ENCODE measurements around the gene ZBP1.

DNA sequence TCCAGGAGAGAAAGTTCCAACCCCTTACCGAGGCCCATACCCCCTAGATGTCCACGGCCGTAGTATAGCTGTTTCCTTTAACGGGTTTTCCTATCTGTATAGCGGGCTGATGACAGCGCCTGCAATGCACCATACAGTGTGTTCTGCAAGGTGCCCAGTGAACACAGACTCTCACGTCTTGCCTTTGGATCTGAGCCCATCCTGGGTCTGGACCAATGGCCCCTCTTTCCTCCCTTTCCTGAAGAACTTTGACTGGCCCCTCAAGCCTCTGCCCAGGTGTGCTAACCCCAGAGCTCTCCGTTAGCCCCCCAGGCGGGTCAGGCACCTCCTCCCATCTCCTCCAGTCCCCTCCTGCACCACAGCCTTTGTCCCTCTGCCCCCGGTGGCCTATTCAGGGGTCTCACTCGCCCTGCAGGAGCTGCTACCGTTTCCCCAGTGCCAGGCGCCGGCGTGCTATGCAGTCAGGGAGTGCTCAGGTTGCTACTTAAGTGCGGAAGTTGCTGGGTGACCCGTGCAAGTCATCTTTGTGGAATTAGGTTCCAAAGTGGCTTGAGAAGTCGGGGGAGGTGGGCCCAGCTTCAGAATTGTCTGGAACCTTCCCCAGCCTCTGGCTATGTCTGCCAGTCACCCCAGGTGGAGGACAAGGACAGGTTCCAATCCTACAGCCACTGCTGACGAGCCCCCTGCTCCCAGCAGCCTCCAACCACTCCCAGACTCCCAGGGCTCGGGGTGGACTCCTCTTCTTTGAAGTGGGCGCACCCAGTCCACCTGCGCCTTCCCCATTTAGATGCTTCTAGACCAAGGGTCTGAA, 35.0 kb upstream of the ZBP1 start:
- TF ChIP-seq, protein P1, sequence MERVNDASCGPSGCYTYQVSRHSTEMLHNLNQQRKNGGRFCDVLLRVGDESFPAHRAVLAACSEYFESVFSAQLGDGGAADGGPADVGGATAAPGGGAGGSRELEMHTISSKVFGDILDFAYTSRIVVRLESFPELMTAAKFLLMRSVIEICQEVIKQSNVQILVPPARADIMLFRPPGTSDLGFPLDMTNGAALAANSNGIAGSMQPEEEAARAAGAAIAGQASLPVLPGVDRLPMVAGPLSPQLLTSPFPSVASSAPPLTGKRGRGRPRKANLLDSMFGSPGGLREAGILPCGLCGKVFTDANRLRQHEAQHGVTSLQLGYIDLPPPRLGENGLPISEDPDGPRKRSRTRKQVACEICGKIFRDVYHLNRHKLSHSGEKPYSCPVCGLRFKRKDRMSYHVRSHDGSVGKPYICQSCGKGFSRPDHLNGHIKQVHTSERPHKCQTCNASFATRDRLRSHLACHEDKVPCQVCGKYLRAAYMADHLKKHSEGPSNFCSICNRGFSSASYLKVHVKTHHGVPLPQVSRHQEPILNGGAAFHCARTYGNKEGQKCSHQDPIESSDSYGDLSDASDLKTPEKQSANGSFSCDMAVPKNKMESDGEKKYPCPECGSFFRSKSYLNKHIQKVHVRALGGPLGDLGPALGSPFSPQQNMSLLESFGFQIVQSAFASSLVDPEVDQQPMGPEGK (CRISPR knock-in tag; IDR thresholded peaks at IDR 0.05; ENCODE audit: borderline replicate concordance), result no peak
- TF ChIP-seq, protein P2, sequence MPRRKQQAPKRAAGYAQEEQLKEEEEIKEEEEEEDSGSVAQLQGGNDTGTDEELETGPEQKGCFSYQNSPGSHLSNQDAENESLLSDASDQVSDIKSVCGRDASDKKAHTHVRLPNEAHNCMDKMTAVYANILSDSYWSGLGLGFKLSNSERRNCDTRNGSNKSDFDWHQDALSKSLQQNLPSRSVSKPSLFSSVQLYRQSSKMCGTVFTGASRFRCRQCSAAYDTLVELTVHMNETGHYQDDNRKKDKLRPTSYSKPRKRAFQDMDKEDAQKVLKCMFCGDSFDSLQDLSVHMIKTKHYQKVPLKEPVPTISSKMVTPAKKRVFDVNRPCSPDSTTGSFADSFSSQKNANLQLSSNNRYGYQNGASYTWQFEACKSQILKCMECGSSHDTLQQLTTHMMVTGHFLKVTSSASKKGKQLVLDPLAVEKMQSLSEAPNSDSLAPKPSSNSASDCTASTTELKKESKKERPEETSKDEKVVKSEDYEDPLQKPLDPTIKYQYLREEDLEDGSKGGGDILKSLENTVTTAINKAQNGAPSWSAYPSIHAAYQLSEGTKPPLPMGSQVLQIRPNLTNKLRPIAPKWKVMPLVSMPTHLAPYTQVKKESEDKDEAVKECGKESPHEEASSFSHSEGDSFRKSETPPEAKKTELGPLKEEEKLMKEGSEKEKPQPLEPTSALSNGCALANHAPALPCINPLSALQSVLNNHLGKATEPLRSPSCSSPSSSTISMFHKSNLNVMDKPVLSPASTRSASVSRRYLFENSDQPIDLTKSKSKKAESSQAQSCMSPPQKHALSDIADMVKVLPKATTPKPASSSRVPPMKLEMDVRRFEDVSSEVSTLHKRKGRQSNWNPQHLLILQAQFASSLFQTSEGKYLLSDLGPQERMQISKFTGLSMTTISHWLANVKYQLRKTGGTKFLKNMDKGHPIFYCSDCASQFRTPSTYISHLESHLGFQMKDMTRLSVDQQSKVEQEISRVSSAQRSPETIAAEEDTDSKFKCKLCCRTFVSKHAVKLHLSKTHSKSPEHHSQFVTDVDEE (CRISPR knock-in tag; IDR thresholded peaks at IDR 0.05), result no peak
- TF ChIP-seq GLIS3 (CRISPR knock-in tag; IDR thresholded peaks at IDR 0.05) (no peak), ARNTL (CRISPR knock-in tag; IDR thresholded peaks at IDR 0.05; ENCODE audit: borderline replicate concordance, low read depth) (no peak), ZC3H10 (CRISPR knock-in tag; IDR thresholded peaks at IDR 0.05) (no peak), ZNF565 (CRISPR knock-in tag; conservative IDR thresholded peaks at IDR 0.05; ENCODE audit: low read depth) (no peak), ZFP3 (CRISPR knock-in tag; IDR thresholded peaks at IDR 0.05) (no peak), ZFP30 (CRISPR knock-in tag; IDR thresholded peaks at IDR 0.05) (no peak), SNAI2 (CRISPR knock-in tag; IDR thresholded peaks at IDR 0.05) (no peak), CSDC2 (CRISPR knock-in tag; IDR thresholded peaks at IDR 0.05) (no peak)
- TF ChIP-seq, protein P3, sequence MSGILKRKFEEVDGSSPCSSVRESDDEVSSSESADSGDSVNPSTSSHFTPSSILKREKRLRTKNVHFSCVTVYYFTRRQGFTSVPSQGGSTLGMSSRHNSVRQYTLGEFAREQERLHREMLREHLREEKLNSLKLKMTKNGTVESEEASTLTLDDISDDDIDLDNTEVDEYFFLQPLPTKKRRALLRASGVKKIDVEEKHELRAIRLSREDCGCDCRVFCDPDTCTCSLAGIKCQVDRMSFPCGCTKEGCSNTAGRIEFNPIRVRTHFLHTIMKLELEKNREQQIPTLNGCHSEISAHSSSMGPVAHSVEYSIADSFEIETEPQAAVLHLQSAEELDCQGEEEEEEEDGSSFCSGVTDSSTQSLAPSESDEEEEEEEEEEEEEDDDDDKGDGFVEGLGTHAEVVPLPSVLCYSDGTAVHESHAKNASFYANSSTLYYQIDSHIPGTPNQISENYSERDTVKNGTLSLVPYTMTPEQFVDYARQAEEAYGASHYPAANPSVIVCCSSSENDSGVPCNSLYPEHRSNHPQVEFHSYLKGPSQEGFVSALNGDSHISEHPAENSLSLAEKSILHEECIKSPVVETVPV (CRISPR knock-in tag; IDR thresholded peaks at IDR 0.05), result no peak

Data from SK-N-SH treated with all-trans-retinoic acid at 6 μM for 48 hours (cell line).